Left lung (tissue), 10 donors: ENCODE results near the gene NADK. TPM values are rescaled to one million over a fixed set of nuclear protein-coding genes. Genes with fewer than 3 reads are reported as not detected.

ENCODE experiments used
- ATAC-seq: fragments of 200-7000 bp; cut with Tn5 transposase; one replicate; pipeline ENCODE4 v1.9.1; 2020; ENCODE audit warnings: moderate library complexity
- DNase-seq, 4 donors: peaks; one replicate each; pipeline ENCODE4 v3.0.0-alpha.2; 2013 to 2020
- H3K27ac ChIP-seq, 2 donors: fragments of 200-600 bp; sonication (generic) in 1 of 2; one replicate each; pipeline versions ENCODE4 v1.5.0 to v1.8.0; 2020 to 2021
- H3K27me3 ChIP-seq, 2 donors: fragments of 200-600 bp; sonication (generic) in 1 of 2; one replicate each; pipeline versions ENCODE4 v1.5.0 to v1.8.0; 2020 to 2021
- H3K36me3 ChIP-seq, 2 donors: fragments of 200-600 bp; sonication (generic) in 1 of 2; one replicate each; pipeline versions ENCODE4 v1.5.0 to v1.8.0; 2020 to 2021
- H3K4me1 ChIP-seq, 2 donors: fragments of 200-600 bp; one replicate each; pipeline ENCODE4 v1.8.0; 2021
- H3K4me3 ChIP-seq, 2 donors: fragments of 200-600 bp; sonication (generic) in 1 of 2; one replicate each; pipeline versions ENCODE4 v1.5.0 to v1.8.0; 2020 to 2021; ENCODE audit warnings: mild to moderate bottlenecking in 1 of 2
- H3K9me3 ChIP-seq, 2 donors: fragments of 200-600 bp; sonication (generic) in 1 of 2; one replicate each; pipeline versions ENCODE4 v1.5.0 to v1.8.0; 2020 to 2021
- intact Hi-C, 2 donors: fragments of 100-400 bp; cut with DNase I; formaldehyde crosslinking; loops; one replicate each; pipeline versions ENCODE4 v1.11.2 to v1.14.2; 2022
- polyA plus RNA-seq, 6 donors: library from polyadenylated mRNA; unstranded; fragments of 120-200 nt; gene quantifications; one replicate each; pipeline ENCODE4 v1.2.1, GENCODE V29; 2013; ENCODE audit not compliant: insufficient read length in 6 of 6
- total RNA-seq, 2 donors: library from RNA; stranded (reverse); fragmentation: NEBNext Ultra II Directional; extraction: Animal tissue kit (Norgen Biotek cat#: 25700); gene quantifications; one replicate each; pipeline ENCODE4 v1.2.1, GENCODE V29; 2021
- TF ChIP-seq, protein P1 (sequence below), 2 donors: fragments of 200-600 bp; sonication (generic) in 1 of 2; IDR thresholded peaks; one replicate each; pipeline versions ENCODE4 v1.5.0 to v1.8.0; 2021; ENCODE audit warnings: antibody characterized with exemption in 2 of 2
- donor health status: DM: no; HTN: yes; CAD: no.
- donor health status: DM: no; HTN: no; CAD: no.

NADK gene
- total and polyA plus RNA-seq, 8 donors, result 37.2 to 126 (median 45.6) TPM

DNA sequence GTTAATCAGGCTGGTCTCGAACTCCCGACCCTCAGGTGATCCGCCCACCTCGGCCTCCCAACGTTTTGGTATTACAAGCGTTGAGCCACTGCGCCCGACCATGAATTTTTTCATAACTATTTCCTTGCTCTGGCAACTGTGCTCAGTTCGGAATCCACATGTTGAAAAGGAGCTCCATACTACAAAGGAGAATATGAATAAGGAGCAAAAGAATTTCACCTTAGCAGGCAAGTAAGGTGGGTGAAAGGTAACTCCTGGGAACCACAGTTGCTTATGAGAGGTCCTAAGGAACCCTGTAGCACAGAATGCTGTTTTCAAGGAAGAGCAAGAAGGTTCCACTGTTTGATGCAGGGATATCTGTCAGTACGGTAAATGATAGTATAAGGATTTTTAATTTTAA is 29.9 kb upstream of the NADK start:
- H3K27ac ChIP-seq, result no peak overlapping the region
- H3K4me1 ChIP-seq, result no peaks in the 10 kb centered on the region
- DNase-seq, result no peak
- intact Hi-C loops, result no loop called here
- H3K36me3 ChIP-seq, result peaks cover 0 to 99% of the 10 kb centered on the region in 2 donors
- TF ChIP-seq, protein P1, sequence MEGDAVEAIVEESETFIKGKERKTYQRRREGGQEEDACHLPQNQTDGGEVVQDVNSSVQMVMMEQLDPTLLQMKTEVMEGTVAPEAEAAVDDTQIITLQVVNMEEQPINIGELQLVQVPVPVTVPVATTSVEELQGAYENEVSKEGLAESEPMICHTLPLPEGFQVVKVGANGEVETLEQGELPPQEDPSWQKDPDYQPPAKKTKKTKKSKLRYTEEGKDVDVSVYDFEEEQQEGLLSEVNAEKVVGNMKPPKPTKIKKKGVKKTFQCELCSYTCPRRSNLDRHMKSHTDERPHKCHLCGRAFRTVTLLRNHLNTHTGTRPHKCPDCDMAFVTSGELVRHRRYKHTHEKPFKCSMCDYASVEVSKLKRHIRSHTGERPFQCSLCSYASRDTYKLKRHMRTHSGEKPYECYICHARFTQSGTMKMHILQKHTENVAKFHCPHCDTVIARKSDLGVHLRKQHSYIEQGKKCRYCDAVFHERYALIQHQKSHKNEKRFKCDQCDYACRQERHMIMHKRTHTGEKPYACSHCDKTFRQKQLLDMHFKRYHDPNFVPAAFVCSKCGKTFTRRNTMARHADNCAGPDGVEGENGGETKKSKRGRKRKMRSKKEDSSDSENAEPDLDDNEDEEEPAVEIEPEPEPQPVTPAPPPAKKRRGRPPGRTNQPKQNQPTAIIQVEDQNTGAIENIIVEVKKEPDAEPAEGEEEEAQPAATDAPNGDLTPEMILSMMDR (IDR thresholded peaks at IDR 0.05), result no peak
- no peak for ATAC-seq
- no peak overlapping the region for H3K4me3 ChIP-seq
- no peaks in the 10 kb centered on the region for H3K27me3 ChIP-seq
- H3K9me3 ChIP-seq, result no peaks in the 10 kb centered on the region

DNA sequence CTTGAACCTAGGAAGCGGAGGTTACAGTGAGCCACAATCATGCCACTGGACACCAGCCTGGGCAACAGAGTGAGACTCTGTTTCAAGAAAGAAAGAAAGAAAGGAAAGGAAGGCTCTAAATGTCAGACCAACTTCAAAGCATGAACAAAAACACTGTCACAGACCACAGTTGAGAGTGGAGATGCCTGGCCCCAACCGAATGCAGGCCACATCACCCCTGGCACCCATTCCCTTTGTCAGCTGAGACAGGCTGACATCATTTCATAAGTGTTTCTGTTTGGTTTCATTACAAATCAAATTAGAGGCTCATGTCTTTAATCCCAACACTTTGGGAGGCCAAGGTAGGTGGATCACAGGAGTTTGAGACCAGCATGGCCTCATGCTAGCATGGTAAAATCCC is 28.6 kb upstream of the NADK start:
- Histone ChIP-seq H3K27ac (no peak overlapping the region), H3K4me1 (no peaks in the 10 kb centered on the region), H3K9me3 (no peaks in the 10 kb centered on the region), H3K27me3 (no peaks in the 10 kb centered on the region), H3K36me3 (peaks cover 0 to 99% of the 10 kb centered on the region in 2 donors), H3K4me3 (no peak overlapping the region)
- ATAC-seq (no peak), DNase-seq (no peak)
- intact Hi-C loops, result no loop called here
- TF ChIP-seq, protein P1 (IDR thresholded peaks at IDR 0.05), result no peak

DNA sequence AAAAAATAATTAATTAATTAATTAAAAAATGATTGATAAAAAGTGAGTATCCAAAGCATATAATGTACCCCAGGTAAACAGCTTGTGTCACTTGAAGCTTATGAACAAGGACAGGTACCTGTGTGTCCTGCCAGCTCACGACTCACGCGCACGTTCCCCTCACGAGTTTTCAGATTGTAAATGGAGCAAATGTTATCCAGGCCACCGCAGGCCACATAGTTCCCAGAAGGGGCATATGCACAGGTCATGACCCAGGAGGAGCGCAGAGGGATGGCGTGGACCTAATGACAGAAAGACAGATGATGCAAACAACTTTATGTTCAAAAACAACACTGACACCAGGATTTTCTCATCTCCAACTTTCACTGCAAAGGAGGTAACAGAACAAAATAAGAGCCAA is 26.0 kb upstream of the NADK start:
- no peaks in the 10 kb centered on the region for H3K4me1 ChIP-seq
- DNase-seq (no peak), ATAC-seq (no peak)
- H3K27ac ChIP-seq, result no peak overlapping the region
- no peak overlapping the region for H3K4me3 ChIP-seq
- H3K9me3 ChIP-seq, result no peaks in the 10 kb centered on the region
- intact Hi-C loops, result no loop called here
- peaks cover 0 to 98% of the 10 kb centered on the region in 2 donors for H3K36me3 ChIP-seq
- TF ChIP-seq, protein P1 (IDR thresholded peaks at IDR 0.05), result no peak
- H3K27me3 ChIP-seq, result no peaks in the 10 kb centered on the region

DNA sequence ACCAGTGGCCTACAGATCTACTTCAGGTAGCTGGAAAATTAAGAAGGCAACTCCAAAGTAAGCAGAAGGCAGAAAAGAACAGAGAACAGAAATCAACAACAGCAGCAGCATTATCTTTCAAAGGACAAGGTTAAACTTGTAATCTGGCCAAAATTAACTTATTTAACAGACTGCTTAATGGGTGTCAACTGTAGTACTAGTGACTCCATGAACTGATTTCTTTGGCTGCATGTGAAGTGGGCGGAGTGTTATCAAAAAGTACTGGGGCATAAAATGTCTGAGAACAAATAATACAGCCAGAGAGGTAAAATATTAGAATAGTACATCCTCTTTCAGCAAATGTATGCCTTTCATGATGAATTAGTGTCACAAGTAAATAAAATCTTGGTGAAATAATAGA is 24.6 kb upstream of the NADK start:
- Histone ChIP-seq H3K4me3 (no peak overlapping the region), H3K36me3 (peaks cover 0 to 99% of the 10 kb centered on the region in 2 donors), H3K4me1 (no peaks in the 10 kb centered on the region), H3K9me3 (no peaks in the 10 kb centered on the region), H3K27me3 (no peaks in the 10 kb centered on the region), H3K27ac (no peak overlapping the region)
- TF ChIP-seq, protein P1 (IDR thresholded peaks at IDR 0.05), result no peak
- DNase-seq (no peak), ATAC-seq (no peak)
- intact Hi-C loops, result no loop called here

DNA sequence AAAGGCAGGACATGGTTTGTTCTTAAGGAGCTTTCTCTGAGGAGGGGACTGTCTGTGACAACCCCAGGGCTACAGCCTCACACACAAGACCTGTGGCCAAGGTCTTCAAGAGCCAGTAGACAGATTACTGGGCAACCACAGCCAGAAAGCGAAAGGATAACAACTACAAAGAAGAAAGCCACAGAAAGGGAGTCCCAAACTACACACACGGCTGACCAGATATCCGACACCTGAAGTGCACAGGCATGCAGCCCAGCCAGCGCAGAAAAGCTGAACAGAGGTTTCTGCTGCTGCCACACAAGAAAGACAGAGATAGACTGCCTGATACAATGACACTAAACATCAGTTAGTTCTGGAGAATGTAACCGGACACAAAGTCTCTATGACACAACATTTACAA is 21.4 kb upstream of the NADK start:
- intact Hi-C loops, result no loop called here
- Histone ChIP-seq H3K4me3 (no peak overlapping the region), H3K27ac (no peak overlapping the region), H3K36me3 (peaks cover 0 to 99% of the 10 kb centered on the region in 2 donors), H3K4me1 (no peaks in the 10 kb centered on the region), H3K27me3 (no peaks in the 10 kb centered on the region), H3K9me3 (no peaks in the 10 kb centered on the region)
- no peak for DNase-seq
- no peak for ATAC-seq
- TF ChIP-seq, protein P1 (IDR thresholded peaks at IDR 0.05), result no peak
